ENCODE data around the gene KIAA0586.

- no peak for TF ChIP-seq HCFC1 (IDR thresholded peaks at IDR 0.05; ENCODE audit: low read length)
- no peak for TF ChIP-seq ZZZ3 (IDR thresholded peaks at IDR 0.05; ENCODE audit: control insufficient read depth, insufficient read length, low read depth)
- TF ChIP-seq MAX (IDR thresholded peaks at IDR 0.05; ENCODE audit: low read depth, low read length), result peak; percentile 85
- TF ChIP-seq, protein P1, sequence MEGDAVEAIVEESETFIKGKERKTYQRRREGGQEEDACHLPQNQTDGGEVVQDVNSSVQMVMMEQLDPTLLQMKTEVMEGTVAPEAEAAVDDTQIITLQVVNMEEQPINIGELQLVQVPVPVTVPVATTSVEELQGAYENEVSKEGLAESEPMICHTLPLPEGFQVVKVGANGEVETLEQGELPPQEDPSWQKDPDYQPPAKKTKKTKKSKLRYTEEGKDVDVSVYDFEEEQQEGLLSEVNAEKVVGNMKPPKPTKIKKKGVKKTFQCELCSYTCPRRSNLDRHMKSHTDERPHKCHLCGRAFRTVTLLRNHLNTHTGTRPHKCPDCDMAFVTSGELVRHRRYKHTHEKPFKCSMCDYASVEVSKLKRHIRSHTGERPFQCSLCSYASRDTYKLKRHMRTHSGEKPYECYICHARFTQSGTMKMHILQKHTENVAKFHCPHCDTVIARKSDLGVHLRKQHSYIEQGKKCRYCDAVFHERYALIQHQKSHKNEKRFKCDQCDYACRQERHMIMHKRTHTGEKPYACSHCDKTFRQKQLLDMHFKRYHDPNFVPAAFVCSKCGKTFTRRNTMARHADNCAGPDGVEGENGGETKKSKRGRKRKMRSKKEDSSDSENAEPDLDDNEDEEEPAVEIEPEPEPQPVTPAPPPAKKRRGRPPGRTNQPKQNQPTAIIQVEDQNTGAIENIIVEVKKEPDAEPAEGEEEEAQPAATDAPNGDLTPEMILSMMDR (IDR thresholded peaks at IDR 0.05 in 2 of 3, conservative IDR thresholded peaks at IDR 0.05 in 1 of 3; ENCODE audit: control insufficient read depth in 2 of 3, extremely low read depth in 1 of 3, insufficient read depth in 1 of 3, low read depth in 3 of 3, low read length in 3 of 3), result no peak
- TF ChIP-seq NFIC (IDR thresholded peaks at IDR 0.05; ENCODE audit: low read depth, low read length), result no peak
- TF ChIP-seq, protein P2, sequence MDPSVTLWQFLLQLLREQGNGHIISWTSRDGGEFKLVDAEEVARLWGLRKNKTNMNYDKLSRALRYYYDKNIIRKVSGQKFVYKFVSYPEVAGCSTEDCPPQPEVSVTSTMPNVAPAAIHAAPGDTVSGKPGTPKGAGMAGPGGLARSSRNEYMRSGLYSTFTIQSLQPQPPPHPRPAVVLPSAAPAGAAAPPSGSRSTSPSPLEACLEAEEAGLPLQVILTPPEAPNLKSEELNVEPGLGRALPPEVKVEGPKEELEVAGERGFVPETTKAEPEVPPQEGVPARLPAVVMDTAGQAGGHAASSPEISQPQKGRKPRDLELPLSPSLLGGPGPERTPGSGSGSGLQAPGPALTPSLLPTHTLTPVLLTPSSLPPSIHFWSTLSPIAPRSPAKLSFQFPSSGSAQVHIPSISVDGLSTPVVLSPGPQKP (IDR thresholded peaks at IDR 0.05; ENCODE audit: low read depth, low read length), result no peak
- TF ChIP-seq POLR2A (IDR thresholded peaks at IDR 0.05; ENCODE audit: low read depth, low read length), result peak; percentile 63
- no peak for TF ChIP-seq HDAC6 (IDR thresholded peaks at IDR 0.05; ENCODE audit: unreplicated experiment)
- TF ChIP-seq, protein P3, sequence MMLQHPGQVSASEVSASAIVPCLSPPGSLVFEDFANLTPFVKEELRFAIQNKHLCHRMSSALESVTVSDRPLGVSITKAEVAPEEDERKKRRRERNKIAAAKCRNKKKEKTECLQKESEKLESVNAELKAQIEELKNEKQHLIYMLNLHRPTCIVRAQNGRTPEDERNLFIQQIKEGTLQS (IDR thresholded peaks at IDR 0.05; ENCODE audit: borderline replicate concordance, extremely low read depth, low read depth, low read length), result peak; percentile 33; the same call in 1 of the 2 replicates
These were observed 744 bp upstream of the KIAA0586 start for GRCh38 chr14:58426670-58427280.

Measured in GM12878 (cell line).